Measurements from ENCODE around the gene AAMP. TPM values are rescaled to one million over a fixed set of nuclear protein-coding genes. Genes with fewer than 3 reads are reported as not detected.
A peak's percentile ranks its signal among the peaks of the same experiment; 100 is the strongest.

AAMP gene
- total and polyA plus RNA-seq, 2 experiments from 2014 or later = 90.8 to 203 TPM

DNA sequence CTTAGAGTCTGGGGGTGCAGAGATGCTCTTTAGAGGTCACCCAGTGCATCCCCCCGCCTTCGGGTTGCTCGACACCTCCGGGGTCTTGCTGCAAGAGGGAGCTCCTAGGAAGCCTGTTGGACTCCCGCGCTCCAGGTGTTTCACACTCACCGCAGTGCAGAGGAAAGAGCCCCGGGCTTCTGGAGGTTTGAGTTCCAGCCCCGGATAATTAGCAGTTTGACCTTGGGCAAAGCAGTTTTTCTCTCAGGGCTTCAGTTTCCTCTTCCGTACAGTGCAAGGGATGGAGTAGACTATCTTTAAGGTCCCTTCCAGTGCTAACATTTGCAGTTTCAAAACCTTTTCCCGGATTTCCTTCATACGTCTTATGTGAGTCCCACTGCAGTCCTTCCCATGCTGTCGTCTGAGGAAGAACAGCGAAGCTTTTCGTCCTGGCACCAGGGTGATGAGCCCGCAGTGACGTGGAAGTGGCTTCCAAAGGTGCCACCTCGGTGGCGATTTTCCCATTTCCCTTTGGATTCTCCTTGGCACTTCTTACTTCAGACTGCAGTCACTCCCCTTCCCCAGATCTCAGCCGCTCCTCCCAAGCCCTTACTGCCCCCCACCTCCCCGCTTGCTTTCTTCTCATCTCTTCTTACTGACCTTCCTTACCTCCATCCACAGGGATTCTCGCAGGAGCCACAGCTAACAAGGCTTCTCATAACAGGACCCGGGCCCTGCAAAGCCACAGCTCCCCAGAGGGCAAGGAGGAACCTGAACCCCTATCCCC is 967 bp upstream of the AAMP start:
- H3K4me3 ChIP-seq = peak overlapping the region; percentile 96
- DNase-seq (ENCODE audit: low spot score) (peak; percentile 48), ATAC-seq (peak; percentile 0; the same call in 2 of the 3 replicates)
- H3K27ac ChIP-seq (ENCODE audit: low read depth) = 0 out of 2 replicates have a peak overlapping the region, but pooled peaks have one; percentile 45
- peaks cover 17% of the 10 kb centered on the region for H3K79me2 ChIP-seq (replicated peaks; ENCODE audit: insufficient read depth)
- H4K20me1 ChIP-seq (replicated peaks; ENCODE audit: insufficient read depth) = no peaks in the 10 kb centered on the region; the same call in 1 of the 2 replicates
- Mint-ChIP-seq H3K27ac (peak overlapping the region; percentile 85), H3K9me3 (no peaks in the 10 kb centered on the region), H3K27me3 (ENCODE audit: insufficient read depth, low read depth, poor library complexity) (peaks cover 15% of the 10 kb centered on the region), H3K36me3 (ENCODE audit: low read depth) (peaks cover 41% of the 10 kb centered on the region), H3K4me1 (peaks cover 23% of the 10 kb centered on the region), H3K4me3 (peak overlapping the region; percentile 89)
- TF ChIP-seq, protein P1, sequence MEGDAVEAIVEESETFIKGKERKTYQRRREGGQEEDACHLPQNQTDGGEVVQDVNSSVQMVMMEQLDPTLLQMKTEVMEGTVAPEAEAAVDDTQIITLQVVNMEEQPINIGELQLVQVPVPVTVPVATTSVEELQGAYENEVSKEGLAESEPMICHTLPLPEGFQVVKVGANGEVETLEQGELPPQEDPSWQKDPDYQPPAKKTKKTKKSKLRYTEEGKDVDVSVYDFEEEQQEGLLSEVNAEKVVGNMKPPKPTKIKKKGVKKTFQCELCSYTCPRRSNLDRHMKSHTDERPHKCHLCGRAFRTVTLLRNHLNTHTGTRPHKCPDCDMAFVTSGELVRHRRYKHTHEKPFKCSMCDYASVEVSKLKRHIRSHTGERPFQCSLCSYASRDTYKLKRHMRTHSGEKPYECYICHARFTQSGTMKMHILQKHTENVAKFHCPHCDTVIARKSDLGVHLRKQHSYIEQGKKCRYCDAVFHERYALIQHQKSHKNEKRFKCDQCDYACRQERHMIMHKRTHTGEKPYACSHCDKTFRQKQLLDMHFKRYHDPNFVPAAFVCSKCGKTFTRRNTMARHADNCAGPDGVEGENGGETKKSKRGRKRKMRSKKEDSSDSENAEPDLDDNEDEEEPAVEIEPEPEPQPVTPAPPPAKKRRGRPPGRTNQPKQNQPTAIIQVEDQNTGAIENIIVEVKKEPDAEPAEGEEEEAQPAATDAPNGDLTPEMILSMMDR (conservative IDR thresholded peaks at IDR 0.05; ENCODE audit: low read depth in 2 of 2) = no peak
- TF ChIP-seq CREB1 (CRISPR knock-in tag; IDR thresholded peaks at IDR 0.05; ENCODE audit: low read depth) (no peak), EZH2 (IDR thresholded peaks at IDR 0.05; ENCODE audit: low read depth, unreplicated experiment) (no peak), ZNF462 (CRISPR knock-in tag; IDR thresholded peaks at IDR 0.05) (no peak), ZNF114 (CRISPR knock-in tag; IDR thresholded peaks at IDR 0.05) (no peak), JUNB (IDR thresholded peaks at IDR 0.05; ENCODE audit: unreplicated experiment) (no peak), EZH2phosphoT487 (IDR thresholded peaks at IDR 0.05; ENCODE audit: unreplicated experiment) (no peak), NANOG (IDR thresholded peaks at IDR 0.05; ENCODE audit: borderline replicate concordance) (no peak), POLR2AphosphoS5 (IDR thresholded peaks at IDR 0.05; ENCODE audit: low read depth) (no peak), STAT1 (IDR thresholded peaks at IDR 0.05; ENCODE audit: unreplicated experiment) (no peak), ZNF331 (CRISPR knock-in tag; IDR thresholded peaks at IDR 0.05; ENCODE audit: low read depth) (no peak)
- TF ChIP-seq, protein P2, sequence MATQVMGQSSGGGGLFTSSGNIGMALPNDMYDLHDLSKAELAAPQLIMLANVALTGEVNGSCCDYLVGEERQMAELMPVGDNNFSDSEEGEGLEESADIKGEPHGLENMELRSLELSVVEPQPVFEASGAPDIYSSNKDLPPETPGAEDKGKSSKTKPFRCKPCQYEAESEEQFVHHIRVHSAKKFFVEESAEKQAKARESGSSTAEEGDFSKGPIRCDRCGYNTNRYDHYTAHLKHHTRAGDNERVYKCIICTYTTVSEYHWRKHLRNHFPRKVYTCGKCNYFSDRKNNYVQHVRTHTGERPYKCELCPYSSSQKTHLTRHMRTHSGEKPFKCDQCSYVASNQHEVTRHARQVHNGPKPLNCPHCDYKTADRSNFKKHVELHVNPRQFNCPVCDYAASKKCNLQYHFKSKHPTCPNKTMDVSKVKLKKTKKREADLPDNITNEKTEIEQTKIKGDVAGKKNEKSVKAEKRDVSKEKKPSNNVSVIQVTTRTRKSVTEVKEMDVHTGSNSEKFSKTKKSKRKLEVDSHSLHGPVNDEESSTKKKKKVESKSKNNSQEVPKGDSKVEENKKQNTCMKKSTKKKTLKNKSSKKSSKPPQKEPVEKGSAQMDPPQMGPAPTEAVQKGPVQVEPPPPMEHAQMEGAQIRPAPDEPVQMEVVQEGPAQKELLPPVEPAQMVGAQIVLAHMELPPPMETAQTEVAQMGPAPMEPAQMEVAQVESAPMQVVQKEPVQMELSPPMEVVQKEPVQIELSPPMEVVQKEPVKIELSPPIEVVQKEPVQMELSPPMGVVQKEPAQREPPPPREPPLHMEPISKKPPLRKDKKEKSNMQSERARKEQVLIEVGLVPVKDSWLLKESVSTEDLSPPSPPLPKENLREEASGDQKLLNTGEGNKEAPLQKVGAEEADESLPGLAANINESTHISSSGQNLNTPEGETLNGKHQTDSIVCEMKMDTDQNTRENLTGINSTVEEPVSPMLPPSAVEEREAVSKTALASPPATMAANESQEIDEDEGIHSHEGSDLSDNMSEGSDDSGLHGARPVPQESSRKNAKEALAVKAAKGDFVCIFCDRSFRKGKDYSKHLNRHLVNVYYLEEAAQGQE (IDR thresholded peaks at IDR 0.05; ENCODE audit: unreplicated experiment) = no peak
- TF ChIP-seq, protein P3, sequence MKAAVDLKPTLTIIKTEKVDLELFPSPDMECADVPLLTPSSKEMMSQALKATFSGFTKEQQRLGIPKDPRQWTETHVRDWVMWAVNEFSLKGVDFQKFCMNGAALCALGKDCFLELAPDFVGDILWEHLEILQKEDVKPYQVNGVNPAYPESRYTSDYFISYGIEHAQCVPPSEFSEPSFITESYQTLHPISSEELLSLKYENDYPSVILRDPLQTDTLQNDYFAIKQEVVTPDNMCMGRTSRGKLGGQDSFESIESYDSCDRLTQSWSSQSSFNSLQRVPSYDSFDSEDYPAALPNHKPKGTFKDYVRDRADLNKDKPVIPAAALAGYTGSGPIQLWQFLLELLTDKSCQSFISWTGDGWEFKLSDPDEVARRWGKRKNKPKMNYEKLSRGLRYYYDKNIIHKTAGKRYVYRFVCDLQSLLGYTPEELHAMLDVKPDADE (IDR thresholded peaks at IDR 0.05) = no peak
- no peaks in the 10 kb centered on the region for H3K9me2 ChIP-seq (ENCODE audit: insufficient read depth)
- H3K4me2 ChIP-seq = peak overlapping the region; percentile 98
- peaks cover 10% of the 10 kb centered on the region for H3K36me3 ChIP-seq (ENCODE audit: insufficient read depth)
- H3F3A ChIP-seq (replicated peaks; ENCODE audit: low read depth) = no peaks in the 10 kb centered on the region
- H3K4me1 ChIP-seq (ENCODE audit: insufficient read depth) = peaks cover 13% of the 10 kb centered on the region
- H3K27me3 ChIP-seq (ENCODE audit: insufficient read depth) = no peaks in the 10 kb centered on the region
- H2AFZ ChIP-seq = peak overlapping the region; percentile 91; the same call in 1 of the 2 replicates

Data from GM23338 (cell line).